Measurements from ENCODE around the gene PITRM1.

Gene PITRM1

GRCh38 chr10:3102720-3103427 lies 69.7 kb downstream of the PITRM1 start:
- no peak for DNase-seq (ENCODE audit: low spot score)

GRCh38 chr10:3100856-3101640 lies 71.5 kb downstream of the PITRM1 start:
- DNase-seq (ENCODE audit: low spot score), result no peak

- DNase-seq (ENCODE audit: low spot score), result no peak
Measured at GRCh38 chr10:3100093-3100792, 72.3 kb downstream of the PITRM1 start.

- no peak for DNase-seq (ENCODE audit: low spot score)
Measured at GRCh38 chr10:3099291-3100092, 73.1 kb downstream of the PITRM1 start.

- DNase-seq (ENCODE audit: low spot score), result no peak
Measured at GRCh38 chr10:3098689-3099088, 73.9 kb downstream of the PITRM1 start.

- DNase-seq (ENCODE audit: low spot score), result no peak
Measured at GRCh38 chr10:3097160-3097559, 75.4 kb downstream of the PITRM1 start.

GRCh38 chr10:3096149-3096548 lies 76.4 kb downstream of the PITRM1 start:
- DNase-seq (ENCODE audit: low spot score), result no peak

GRCh38 chr10:3095373-3096139 lies 77.0 kb downstream of the PITRM1 start:
- no peak for DNase-seq (ENCODE audit: low spot score)

- DNase-seq (ENCODE audit: low spot score), result no peak
Measured at GRCh38 chr10:3094609-3095036, 78.0 kb downstream of the PITRM1 start.

GRCh38 chr10:3093996-3094395 lies 78.6 kb downstream of the PITRM1 start:
- DNase-seq (ENCODE audit: low spot score), result no peak

- no peak for DNase-seq (ENCODE audit: low spot score)
Measured at GRCh38 chr10:3091921-3092320, 80.7 kb downstream of the PITRM1 start.

- peak; percentile 69 for DNase-seq (ENCODE audit: low spot score)
Measured at GRCh38 chr10:3090914-3091787, 81.4 kb downstream of the PITRM1 start.

- no peak for DNase-seq (ENCODE audit: low spot score)
Measured at GRCh38 chr10:3090388-3090787, 82.2 kb downstream of the PITRM1 start.
